Measurements from ENCODE around the gene RAD51. TPM values are rescaled to one million over a fixed set of nuclear protein-coding genes. Genes with fewer than 3 reads are reported as not detected.
"Not testable (repeated sequence)": the region's sequence is repeated elsewhere in the genome, so short reads cannot be mapped to it uniquely, and the experiment has no call there.

Gene RAD51
- total RNA-seq, 6 experiments from 2014 or later, result 0.66 to 1.7 (median 1.1) TPM; not detected in 2

- WGBS (ENCODE audit: insufficient coverage, low coverage, low lambda C conversion rate, missing lambda C conversion rate), result 93% methylated on average over 3 of the region's 7 CpGs
- H3K4me3 ChIP-seq, result no peak overlapping the region
- no peaks in the 10 kb centered on the region for H3K27me3 ChIP-seq
- DNase-seq (no peak), ATAC-seq (no peak)
- no peak overlapping the region for H3K27ac ChIP-seq
- TF ChIP-seq CTCF (IDR thresholded peaks at IDR 0.05) (no peak), POLR2A (IDR thresholded peaks at IDR 0.05) (no peak)
- intact Hi-C loops (cut with DNase I), result no loop called here
- H3K4me1 ChIP-seq, result peaks cover 0 to 6% (median 0%) of the 10 kb centered on the region in 4 donors
- H3K36me3 ChIP-seq, result no peaks in the 10 kb centered on the region
- no peaks in the 10 kb centered on the region for H3K9me3 ChIP-seq
These were observed 30.1 kb upstream of the RAD51 start for GRCh38 chr15:40664909-40665308.

- H3K27ac ChIP-seq; H3K4me3 ChIP-seq; H3K27me3 ChIP-seq; H3K36me3 ChIP-seq; H3K9me3 ChIP-seq; DNase-seq; H3K4me1 ChIP-seq; intact Hi-C loops (cut with DNase I); ATAC-seq: not testable (repeated sequence)
- 83% methylated on average over 2 of the region's 6 CpGs for WGBS (ENCODE audit: insufficient coverage, low coverage, low lambda C conversion rate, missing lambda C conversion rate)
These were observed 18.7 kb upstream of the RAD51 start for GRCh38 chr15:40676290-40676689.

GRCh38 chr15:40676906-40677305 lies 18.1 kb upstream of the RAD51 start:
- DNase-seq; H3K27ac ChIP-seq; H3K9me3 ChIP-seq; H3K36me3 ChIP-seq; H3K27me3 ChIP-seq; H3K4me1 ChIP-seq; ATAC-seq; H3K4me3 ChIP-seq; intact Hi-C loops (cut with DNase I): not testable (repeated sequence)
- 87% methylated on average over 6 of the region's 38 CpGs for WGBS (ENCODE audit: insufficient coverage, low coverage, low lambda C conversion rate, missing lambda C conversion rate)

DNA sequence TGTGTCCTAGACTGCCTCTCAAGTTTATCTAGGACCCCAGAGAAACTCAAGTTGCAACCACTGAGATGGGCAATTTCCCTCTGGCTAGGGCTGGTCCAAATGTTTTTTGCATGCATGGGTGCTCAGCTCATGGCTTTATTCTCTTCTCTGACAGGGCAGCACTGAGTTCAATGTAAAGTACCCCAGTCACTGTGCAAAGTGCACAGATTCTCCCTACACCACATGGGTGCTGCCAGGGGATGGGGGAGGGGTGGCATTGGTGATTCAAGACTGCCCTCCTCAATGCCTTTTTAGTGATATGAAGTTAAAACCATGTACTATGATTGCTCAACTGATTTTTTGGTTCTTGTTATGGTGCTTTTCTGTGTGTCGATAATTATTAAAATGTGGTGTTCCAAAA lies 14.8 kb upstream of the RAD51 start:
- no peak overlapping the region for H3K27ac ChIP-seq
- H3K27me3 ChIP-seq, result no peaks in the 10 kb centered on the region
- H3K4me1 ChIP-seq, result no peaks in the 10 kb centered on the region
- WGBS (ENCODE audit: insufficient coverage, low coverage, low lambda C conversion rate, missing lambda C conversion rate), result 100% methylated on average over 1 of the region's 1 CpG
- no peak for ATAC-seq
- no peaks in the 10 kb centered on the region for H3K9me3 ChIP-seq
- H3K4me3 ChIP-seq, result no peak overlapping the region
- DNase-seq, result no peak
- no peaks in the 10 kb centered on the region for H3K36me3 ChIP-seq
- no peak for TF ChIP-seq POLR2A (IDR thresholded peaks at IDR 0.05)
- TF ChIP-seq CTCF (IDR thresholded peaks at IDR 0.05), result no peak
- intact Hi-C loops (cut with DNase I), result no loop called here

GRCh38 chr15:40680959-40681358 lies 14.0 kb upstream of the RAD51 start:
- H3K9me3 ChIP-seq; ATAC-seq; H3K36me3 ChIP-seq; H3K4me1 ChIP-seq; H3K27me3 ChIP-seq; intact Hi-C loops (cut with DNase I); H3K4me3 ChIP-seq; DNase-seq; H3K27ac ChIP-seq: not testable (repeated sequence)
- WGBS (ENCODE audit: insufficient coverage, low coverage, low lambda C conversion rate, missing lambda C conversion rate), result 56% methylated on average over 1 of the region's 1 CpG

GRCh38 chr15:40684381-40684780 lies 10.6 kb upstream of the RAD51 start:
- Histone ChIP-seq H3K27me3 (no peaks in the 10 kb centered on the region), H3K9me3 (no peaks in the 10 kb centered on the region), H3K4me1 (no peaks in the 10 kb centered on the region), H3K27ac (no peak overlapping the region), H3K36me3 (no peaks in the 10 kb centered on the region), H3K4me3 (no peak overlapping the region)
- intact Hi-C loops (cut with DNase I), result no loop called here
- TF ChIP-seq POLR2A (IDR thresholded peaks at IDR 0.05) (no peak), CTCF (IDR thresholded peaks at IDR 0.05) (no peak)
- ATAC-seq (no peak), DNase-seq (no peak)
